Thyroid gland (tissue), 4 donors: ENCODE results near the gene TEX51.

Experiments
- POLR2A ChIP-seq, 2 donors: fragments of 450-650 bp; IDR thresholded peaks; one replicate each; pipeline ENCODE4 v1.6.1; 2017; ENCODE audit warnings: antibody characterized with exemption in 2 of 2, mild to moderate bottlenecking in 2 of 2, moderate library complexity in 1 of 2
- TF ChIP-seq, protein P1 (sequence below), 6 experiments: fragments of 200-600 bp in 3 of 6; fragments of 450-650 bp in 3 of 6; sonication (generic) in 3 of 6; IDR thresholded peaks; one replicate each; pipeline ENCODE4 v1.5.1; 2016 to 2019; ENCODE audit warnings: antibody characterized with exemption in 6 of 6, mild to moderate bottlenecking in 2 of 6, inconsistent platforms in 1 of 6, moderate library complexity in 1 of 6

DNA sequence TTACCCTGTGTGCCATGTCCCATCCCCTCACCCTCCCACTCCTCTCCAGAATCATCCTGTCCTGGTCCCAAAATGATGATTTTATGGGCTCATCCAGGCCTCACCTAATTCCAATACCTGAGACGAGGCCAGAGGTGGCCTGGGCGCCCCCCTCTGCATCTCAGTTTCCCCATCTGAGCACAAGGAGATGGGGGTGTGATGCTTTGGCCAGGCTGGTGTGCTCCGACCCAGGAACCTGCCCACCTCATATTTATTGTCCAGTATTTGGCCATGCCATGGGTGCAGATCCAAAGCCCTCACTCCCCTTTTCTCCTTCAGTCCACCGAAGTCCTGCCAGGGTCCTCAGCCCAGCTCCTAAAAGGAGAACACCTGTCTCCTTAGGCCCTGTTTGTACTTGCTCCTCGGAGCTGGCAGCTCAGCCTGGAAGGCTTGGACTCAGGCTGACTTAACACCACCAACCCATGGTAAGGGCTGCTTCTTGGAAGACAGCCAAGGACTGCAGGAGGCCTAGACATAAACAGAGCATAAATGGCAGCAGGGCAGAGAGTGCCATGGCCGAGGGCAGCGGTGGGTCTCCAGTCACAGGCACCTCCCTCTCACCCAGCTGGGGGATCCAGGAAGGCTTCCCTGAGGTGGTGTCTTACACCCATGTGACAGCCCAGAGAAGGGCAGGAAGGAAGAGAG is 3.6 kb downstream of the TEX51 start:
- TF ChIP-seq, protein P1, sequence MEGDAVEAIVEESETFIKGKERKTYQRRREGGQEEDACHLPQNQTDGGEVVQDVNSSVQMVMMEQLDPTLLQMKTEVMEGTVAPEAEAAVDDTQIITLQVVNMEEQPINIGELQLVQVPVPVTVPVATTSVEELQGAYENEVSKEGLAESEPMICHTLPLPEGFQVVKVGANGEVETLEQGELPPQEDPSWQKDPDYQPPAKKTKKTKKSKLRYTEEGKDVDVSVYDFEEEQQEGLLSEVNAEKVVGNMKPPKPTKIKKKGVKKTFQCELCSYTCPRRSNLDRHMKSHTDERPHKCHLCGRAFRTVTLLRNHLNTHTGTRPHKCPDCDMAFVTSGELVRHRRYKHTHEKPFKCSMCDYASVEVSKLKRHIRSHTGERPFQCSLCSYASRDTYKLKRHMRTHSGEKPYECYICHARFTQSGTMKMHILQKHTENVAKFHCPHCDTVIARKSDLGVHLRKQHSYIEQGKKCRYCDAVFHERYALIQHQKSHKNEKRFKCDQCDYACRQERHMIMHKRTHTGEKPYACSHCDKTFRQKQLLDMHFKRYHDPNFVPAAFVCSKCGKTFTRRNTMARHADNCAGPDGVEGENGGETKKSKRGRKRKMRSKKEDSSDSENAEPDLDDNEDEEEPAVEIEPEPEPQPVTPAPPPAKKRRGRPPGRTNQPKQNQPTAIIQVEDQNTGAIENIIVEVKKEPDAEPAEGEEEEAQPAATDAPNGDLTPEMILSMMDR (IDR thresholded peaks at IDR 0.05): no peak
- TF ChIP-seq POLR2A (IDR thresholded peaks at IDR 0.05): no peak
